GM18508 (cell line): ENCODE data around the gene TMEM229B.

Experiments
- ATAC-seq: cut with Tn5 transposase; IDR thresholded peaks from one replicate; pipeline ENCODE4 v1.9.1; 2021; ENCODE audit warnings: moderate number of reproducible peaks; ENCODE audit not compliant: insufficient read depth, unreplicated experiment

The TMEM229B gene

DNA sequence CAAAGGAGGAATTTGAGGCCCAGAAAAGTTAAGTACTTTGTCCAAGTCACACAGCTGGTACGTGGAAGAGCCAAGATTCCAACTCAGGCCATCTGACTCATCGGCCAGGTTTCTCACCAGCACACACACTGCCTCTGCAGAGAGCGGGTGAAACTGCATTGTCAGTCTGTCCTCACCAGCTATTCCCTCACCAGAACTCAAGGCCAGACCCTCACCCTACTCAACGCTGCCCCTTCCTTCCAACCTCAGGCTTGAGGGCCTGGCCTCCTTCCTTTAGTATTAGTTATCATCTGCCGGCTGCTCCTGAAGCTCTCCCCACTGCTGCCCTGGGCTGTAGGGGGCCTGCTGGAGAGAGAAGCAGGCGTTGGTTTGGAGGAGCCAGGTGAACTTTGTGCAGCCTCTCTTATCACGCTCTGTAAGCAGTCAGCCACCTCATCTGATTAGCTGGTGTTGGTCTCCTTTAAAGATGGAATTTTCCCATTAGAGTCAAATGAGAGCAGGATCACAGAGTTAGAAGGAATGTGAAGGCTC, 60.0 kb downstream of the TMEM229B start:
- no peak for ATAC-seq

DNA sequence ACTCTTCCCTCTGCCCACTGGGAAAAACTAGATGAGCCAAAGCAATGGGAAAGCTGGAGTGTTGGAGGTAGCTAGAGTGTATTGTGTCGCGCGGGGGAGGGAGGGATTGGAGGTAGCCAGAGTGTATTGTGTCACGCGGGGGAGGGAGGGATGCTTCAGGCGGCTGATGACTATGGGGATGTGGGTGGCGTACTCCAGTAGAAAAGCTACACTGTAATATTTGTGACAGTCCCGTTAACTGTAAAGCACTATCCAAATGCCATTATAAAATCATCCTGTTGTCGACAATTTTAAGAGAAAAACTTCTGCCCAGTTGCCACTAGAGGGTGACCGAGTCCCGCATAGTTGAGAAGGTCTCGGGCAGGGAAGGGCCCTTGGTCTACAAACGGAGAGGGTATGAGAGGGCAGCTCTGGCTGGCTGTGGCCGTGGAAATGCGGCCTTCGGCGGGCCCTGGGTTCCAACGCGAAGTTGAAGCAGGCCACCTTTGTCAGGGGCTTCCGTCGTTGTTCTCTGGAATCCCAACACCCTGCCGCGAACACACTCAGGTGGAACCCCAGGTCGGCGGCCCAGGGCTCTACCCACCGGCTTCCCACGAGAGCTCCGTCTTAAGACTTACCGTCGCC, 61.4 kb downstream of the TMEM229B start:
- no peak for ATAC-seq

DNA sequence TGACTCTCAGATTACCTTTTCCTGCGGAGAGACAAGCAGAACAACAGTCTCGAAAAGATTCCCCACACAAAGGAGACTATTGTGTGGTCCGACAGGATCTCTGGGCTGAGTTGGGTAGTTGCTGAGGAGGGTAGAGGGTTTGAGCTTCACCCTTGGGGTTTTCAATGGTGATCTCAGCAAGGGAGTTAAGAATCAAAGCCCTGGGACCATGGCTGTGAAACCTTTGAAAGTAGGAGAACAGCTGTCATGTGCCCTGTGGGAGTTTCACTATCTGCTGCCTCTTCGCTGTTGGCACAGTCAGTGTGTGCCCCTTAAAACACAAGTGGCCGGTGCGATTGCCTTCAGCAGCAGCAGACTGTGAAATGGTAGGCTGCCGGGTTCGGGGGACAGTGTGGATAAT, 62.4 kb downstream of the TMEM229B start:
- no peak for ATAC-seq

DNA sequence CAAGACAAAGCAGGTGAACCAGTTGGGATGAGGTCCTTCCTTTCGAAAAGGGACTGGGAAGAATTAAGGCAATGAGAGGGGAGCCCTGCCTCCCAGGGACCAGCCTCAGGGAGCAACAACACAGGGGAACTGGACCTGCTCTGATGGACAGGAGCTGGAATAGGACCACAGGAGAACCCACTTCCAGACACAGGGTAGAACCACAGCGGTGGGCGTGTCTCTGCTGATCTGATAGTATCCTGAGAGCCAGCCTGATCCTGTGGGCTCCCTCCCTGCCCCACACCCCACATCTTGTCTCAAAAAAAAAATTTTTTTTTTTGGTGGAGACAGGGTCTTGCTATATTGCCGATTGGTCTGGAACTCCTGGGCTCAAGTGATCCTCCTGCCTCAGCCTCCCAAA, 62.9 kb downstream of the TMEM229B start:
- no peak for ATAC-seq

DNA sequence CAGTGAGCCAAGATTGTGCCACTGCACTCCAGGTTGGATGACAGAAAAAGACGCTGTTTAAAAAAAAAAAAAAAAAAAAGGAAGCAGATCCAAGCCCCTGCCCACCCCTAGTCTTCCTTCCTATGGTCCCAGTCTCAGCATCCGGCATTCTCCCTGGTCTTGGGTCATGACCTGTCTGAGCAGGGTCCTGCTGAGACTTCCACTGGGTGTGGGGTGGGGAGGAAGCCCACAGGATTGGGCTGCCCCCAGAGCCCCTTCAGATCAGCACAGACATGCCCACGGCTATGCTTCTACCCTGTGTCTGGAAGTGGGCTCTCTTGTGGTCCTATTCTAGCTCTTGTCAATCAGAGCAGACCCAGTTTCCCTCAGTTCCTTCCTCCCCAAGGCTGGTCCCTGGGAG, 64.0 kb downstream of the TMEM229B start:
- no peak for ATAC-seq

DNA sequence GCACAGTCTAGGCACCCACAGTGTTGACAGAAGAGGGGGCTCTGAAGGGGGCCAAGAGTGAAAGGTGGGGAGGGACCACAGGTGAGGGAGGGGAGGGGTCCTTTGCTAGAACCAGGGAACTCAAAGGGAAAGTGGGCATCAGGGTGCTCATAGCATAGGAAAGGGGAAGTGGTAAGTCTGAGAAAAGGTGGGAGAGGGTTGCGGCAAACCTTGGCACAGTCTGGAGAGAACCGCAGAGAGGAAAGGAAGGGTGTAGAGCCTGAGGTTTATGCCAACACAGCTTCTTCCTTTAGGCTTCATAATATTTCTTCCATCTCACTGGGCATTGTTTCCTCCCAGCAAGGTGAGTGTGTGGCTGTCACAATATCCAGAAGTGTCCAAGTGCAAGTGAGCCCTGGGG, 65.1 kb downstream of the TMEM229B start:
- ATAC-seq, result no peak

DNA sequence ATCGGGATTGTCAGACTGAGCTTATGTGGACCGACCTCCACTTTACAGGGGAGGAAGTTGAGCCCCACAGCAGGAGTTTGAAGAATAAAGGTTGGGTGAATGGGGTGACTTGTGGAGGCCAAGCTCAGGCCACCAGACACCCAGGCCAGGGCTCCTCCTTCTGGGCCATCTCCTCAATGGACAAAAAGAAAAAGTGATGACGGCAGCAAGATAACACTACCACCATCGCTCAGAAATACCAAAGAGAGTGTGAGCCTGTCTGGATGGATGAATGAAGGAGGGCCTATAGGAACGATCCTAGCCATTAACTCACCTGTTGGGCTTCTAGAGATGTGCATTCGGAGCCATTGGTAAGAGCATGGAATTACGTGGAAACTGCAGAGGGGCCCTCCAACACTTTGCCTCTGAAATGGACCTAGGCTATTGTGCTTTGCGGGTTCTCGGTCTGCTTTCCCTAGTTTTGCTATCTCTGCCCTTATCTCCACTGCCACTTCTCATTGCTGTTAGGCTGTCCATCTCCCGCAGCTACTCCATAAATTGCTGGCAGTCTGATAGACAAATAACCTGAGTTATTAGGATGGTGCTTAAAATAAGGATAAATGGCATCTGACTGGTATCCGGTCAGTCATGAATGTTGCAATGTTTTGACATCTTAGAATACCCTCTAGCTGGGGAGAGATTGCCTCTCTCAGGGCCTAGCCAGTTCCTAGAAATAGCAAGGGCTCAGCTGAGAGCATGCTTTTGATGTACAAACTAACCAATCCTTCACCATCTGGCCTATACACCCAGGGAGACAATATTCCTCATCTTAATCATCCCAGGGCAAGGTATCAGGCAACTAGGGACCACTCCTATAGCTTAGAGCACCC, 66.9 kb downstream of the TMEM229B start:
- no peak for ATAC-seq
